Suprapubic skin (tissue), 4 donors: Measurements from ENCODE around the gene SCLT1.

Source experiments
- EP300 ChIP-seq: sonication (generic); formaldehyde crosslinking; IDR thresholded peaks from one replicate; pipeline ENCODE4 v1.6.1; 2017; ENCODE audit warnings: antibody characterized with exemption
- POLR2A ChIP-seq, 2 donors: fragments of 450-650 bp; IDR thresholded peaks; one replicate each; pipeline ENCODE4 v1.6.1; 2017; ENCODE audit warnings: antibody characterized with exemption in 2 of 2, mild to moderate bottlenecking in 2 of 2, moderate library complexity in 2 of 2
- POLR2AphosphoS5 ChIP-seq, 3 donors: sonication (generic); formaldehyde crosslinking; IDR thresholded peaks; one replicate each; pipeline ENCODE4 v1.6.1; 2017; ENCODE audit warnings: antibody characterized with exemption in 3 of 3
- TF ChIP-seq, protein P1 (sequence below), 2 donors: fragments of 200-600 bp in 1 of 2; fragments of 450-650 bp in 1 of 2; sonication (generic) in 1 of 2; IDR thresholded peaks; one replicate each; pipeline ENCODE4 v1.5.1; 2016 to 2019; ENCODE audit warnings: antibody characterized with exemption in 2 of 2, mild to moderate bottlenecking in 1 of 2, moderate library complexity in 1 of 2

DNA sequence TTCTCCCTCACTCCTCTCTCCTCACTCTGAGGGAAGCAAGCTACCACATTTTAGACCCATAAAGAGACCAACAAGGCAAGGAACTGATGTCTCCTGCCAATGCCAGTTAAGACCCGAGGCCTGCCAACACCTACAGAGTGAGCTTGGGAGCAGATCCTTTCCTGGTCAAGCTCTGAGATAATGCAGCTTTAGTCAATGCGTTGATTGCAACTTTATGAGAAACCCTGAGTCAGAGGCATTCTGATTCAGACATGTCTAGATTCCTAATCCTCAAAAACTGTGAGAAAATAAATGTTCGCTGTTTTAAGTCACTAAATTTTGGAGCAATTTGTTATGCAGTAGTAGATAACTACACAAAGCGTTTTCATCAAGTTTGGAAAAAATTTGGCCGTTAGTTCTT lies 168.4 kb downstream of the SCLT1 start:
- TF ChIP-seq EP300 (no peak), POLR2A (IDR thresholded peaks at IDR 0.05) (no peak), POLR2AphosphoS5 (IDR thresholded peaks at IDR 0.05) (no peak)
- TF ChIP-seq, protein P1, sequence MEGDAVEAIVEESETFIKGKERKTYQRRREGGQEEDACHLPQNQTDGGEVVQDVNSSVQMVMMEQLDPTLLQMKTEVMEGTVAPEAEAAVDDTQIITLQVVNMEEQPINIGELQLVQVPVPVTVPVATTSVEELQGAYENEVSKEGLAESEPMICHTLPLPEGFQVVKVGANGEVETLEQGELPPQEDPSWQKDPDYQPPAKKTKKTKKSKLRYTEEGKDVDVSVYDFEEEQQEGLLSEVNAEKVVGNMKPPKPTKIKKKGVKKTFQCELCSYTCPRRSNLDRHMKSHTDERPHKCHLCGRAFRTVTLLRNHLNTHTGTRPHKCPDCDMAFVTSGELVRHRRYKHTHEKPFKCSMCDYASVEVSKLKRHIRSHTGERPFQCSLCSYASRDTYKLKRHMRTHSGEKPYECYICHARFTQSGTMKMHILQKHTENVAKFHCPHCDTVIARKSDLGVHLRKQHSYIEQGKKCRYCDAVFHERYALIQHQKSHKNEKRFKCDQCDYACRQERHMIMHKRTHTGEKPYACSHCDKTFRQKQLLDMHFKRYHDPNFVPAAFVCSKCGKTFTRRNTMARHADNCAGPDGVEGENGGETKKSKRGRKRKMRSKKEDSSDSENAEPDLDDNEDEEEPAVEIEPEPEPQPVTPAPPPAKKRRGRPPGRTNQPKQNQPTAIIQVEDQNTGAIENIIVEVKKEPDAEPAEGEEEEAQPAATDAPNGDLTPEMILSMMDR (IDR thresholded peaks at IDR 0.05) = no peak
